GM12875 (cell line): ENCODE measurements around the gene MATK.
A peak's percentile ranks its signal among the peaks of the same experiment; 100 is the strongest.

Source experiments
- H3K4me3 ChIP-seq: one replicate; pipeline ENCODE4 v1.5.1; 2011; ENCODE audit warnings: low read depth, low read length, control low read depth
- CTCF ChIP-seq: IDR thresholded peaks from 2 replicates; pipeline ENCODE4 v1.5.1; 2011; ENCODE audit warnings: low read depth, mild to moderate bottlenecking, control low read depth, inconsistent platforms, low read length, moderate library complexity, borderline replicate concordance; ENCODE audit not compliant: insufficient read depth

Gene MATK

GRCh38 chr19:3790209-3790734, 4.1 kb upstream of the MATK start:
- no peak overlapping the region for H3K4me3 ChIP-seq
- no peak for TF ChIP-seq CTCF

GRCh38 chr19:3788996-3789778, 3.0 kb upstream of the MATK start:
- no peak overlapping the region for H3K4me3 ChIP-seq
- TF ChIP-seq CTCF, result no peak

GRCh38 chr19:3785451-3785937, 687 bp downstream of the MATK start:
- H3K4me3 ChIP-seq, result peak overlapping the region; percentile 23
- TF ChIP-seq CTCF, result no peak

GRCh38 chr19:3784607-3785450, 1.4 kb downstream of the MATK start:
- no peak for TF ChIP-seq CTCF
- no peak overlapping the region for H3K4me3 ChIP-seq

GRCh38 chr19:3783660-3784584, 2.3 kb downstream of the MATK start:
- TF ChIP-seq CTCF, result peak; percentile 51; the same call in 1 of the 2 replicates
- H3K4me3 ChIP-seq, result no peak overlapping the region

- H3K4me3 ChIP-seq, result no peak overlapping the region
- TF ChIP-seq CTCF, result no peak
These were observed 3.3 kb downstream of the MATK start for GRCh38 chr19:3782903-3783302.
